GM18858 (cell line): ENCODE data around the gene SLCO3A1.

Experiments used
- ATAC-seq: cut with Tn5 transposase; IDR thresholded peaks from one replicate; pipeline ENCODE4 v1.9.1; 2021; ENCODE audit not compliant: unreplicated experiment

SLCO3A1 gene

DNA sequence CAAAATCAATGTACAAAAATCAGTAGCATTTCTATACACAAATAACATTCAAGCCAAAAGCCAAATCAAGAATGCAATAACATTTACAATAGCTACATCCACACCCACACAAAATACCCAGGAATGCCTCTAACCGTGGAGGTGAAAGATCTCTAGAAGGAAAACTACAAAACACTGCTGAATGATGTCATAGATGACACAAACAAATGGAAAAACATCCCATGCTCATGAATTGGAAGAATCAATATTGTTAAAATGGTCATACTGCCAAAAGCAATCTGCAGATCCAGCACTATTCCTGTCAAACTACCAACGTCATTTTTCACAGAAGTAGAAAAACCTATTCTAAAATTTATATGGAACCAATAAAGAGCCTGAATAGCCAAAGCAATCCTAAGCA lies 143.7 kb downstream of the SLCO3A1 start:
- ATAC-seq: no peak

- ATAC-seq: no peak
Measured at GRCh38 chr15:92000709-92001108, 147.2 kb downstream of the SLCO3A1 start.

GRCh38 chr15:92001307-92001706 lies 147.8 kb downstream of the SLCO3A1 start:
- no peak for ATAC-seq

DNA sequence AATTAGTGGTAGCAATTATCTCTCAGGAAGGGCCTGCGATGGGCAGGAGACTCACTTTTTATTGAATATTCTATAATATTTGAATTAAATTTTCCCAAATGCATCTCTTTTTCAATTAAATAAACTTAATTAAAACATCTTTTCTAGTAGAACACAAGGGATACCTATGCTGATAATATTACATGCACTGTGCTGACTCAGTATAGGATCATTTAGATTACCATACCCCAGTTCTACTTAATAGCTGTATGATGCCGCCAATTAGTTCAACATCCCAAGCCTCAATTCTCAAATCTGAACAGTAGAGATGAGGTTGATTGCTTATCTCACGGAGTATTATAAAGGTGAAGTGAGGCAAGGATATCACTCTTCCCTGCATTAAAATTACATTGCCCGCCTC lies 149.2 kb downstream of the SLCO3A1 start:
- no peak for ATAC-seq

GRCh38 chr15:92003515-92004067 lies 150.1 kb downstream of the SLCO3A1 start:
- no peak for ATAC-seq

- ATAC-seq: no peak
Measured at GRCh38 chr15:92005154-92005553, 151.6 kb downstream of the SLCO3A1 start.

DNA sequence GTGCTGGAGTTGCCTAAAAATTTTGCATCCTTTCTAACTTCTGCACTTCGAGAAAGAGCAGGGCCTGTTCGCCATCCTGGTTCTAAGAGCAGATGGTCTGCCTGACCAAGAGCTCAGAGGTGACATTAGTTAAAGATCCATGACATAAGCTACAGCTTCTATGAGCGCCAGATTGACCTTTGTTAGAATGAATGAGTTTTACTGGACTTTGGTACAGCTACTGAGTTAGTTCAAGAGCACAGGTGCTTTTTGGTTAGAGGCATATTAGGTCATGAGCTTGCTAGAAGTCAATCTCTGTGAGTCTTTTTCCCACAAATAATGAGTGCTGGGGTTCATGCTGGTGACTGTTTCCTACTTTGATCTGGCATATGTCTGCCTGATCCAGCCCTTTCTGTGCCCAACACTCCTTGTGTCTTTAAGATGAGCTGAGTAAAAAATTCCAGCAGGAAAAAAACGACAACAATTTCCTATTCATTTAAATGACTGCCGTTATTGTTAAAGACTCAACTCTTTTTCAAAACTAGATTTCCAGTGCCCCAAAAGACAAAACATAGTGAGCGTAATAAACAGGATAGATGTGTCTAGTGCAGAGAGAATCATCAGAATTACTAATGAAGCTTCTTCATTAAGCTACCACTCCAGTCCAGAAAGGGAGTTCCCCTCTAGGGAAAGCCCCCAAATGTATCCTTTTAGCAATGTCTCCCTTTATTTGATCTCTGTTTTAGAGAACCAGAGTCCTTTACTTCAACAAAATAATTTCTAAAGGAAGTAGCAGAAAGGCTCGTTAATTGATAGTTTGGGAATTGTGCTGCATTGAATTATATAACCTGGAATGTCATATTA lies 152.9 kb downstream of the SLCO3A1 start:
- ATAC-seq: no peak

- no peak for ATAC-seq
Measured at GRCh38 chr15:92009162-92009561, 155.7 kb downstream of the SLCO3A1 start.

GRCh38 chr15:92011611-92012367 lies 158.3 kb downstream of the SLCO3A1 start:
- no peak for ATAC-seq

DNA sequence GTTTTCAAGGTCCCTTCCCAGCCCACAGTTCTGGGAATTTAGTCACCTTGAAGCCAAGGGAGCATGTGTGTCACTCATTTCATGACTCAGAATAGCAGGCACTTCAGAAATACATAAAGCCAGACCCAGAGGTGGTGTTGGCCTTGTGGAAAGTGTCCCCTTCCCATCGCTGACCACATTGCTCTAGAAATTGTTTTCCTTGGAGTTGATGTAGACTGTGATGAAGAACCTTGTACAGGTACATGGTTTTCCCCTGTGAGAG lies 158.8 kb downstream of the SLCO3A1 start:
- ATAC-seq: no peak

GRCh38 chr15:92012881-92013280 lies 159.4 kb downstream of the SLCO3A1 start:
- no peak for ATAC-seq

DNA sequence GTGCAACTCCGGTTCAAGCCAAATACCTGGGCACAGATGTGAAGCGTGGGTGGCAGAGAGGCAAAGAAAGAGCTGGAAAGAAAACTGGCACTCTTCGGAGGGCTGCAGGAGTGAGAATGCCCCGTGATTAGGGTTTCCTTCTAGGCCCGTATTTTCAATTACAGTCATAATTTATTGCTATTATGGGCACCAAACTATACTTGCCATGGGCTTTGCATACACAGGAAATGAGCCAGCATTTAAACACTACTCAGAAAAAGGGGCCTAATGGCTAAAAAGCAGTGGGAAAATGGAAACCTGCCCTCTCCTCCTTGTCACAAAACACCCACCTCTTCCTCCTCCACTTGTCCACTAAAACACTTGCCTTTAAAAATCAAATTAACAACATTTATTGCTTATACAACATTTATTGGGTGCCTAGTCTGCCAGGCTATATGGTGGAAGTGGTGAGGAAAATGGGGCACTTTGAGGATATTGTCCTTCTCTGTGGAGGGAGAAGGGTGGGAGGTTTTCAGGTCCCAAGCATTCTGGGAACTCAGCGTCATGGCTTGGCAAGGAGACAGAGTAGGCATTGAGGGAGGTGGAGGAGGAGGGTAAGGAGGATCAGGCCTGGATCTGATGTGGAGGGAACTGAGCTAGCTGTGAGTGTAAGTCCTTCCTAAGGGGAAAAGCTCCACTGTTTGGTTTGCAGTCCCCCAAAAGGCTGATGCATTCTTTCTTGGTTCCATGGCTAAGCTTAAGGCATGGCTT lies 160.9 kb downstream of the SLCO3A1 start:
- no peak for ATAC-seq

DNA sequence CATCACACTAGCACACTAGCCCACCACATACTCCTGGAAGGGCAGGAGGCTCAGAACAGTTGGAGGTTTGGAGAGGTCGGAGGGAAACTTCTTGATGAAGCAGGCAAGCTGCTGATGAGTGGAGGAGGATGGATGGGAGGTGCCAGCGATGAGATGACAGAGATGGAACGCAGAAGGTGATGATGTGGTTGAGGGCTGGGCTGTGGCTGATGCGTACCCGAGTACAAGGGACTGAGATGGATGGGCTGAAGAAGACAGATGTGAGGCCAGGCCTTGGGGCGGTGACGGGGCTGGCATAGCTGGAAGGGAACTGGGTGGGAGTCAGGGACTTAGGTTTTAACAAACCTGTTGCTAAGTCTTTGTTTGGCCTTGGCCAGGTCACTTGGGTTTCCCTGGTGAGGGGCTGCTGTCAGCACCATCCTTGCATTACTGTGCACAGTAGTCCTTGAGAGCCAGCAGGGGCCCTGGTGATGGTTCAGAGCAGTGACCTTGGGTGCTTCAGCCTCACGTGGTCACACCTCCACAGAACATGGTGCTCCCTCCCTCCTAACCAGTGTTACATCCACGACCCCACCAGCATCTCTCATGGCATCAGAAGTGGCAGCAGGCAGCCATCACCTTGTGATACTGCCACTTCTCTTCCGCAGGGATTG lies 164.5 kb downstream of the SLCO3A1 start:
- ATAC-seq: no peak

GRCh38 chr15:92018535-92019239 lies 165.2 kb downstream of the SLCO3A1 start:
- no peak for ATAC-seq

DNA sequence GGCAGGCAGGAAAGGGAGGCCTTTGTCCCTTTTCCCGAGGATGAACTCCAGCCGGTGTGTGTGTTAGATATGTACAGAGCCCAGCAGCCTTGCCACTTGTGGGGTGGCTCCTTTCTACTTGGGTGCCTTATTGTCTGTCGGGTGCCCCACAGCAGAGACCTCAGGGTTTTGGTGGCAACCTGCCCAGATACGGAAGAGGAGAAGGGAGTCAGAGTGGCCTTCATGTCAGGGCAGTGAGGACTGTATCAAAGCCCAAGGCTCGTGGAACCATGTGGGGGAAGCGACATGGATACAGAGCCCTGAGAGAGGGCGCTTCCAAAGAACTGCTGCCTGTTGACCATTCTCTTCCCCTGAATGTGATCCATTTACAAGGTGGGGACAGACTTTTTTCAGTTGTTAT lies 166.2 kb downstream of the SLCO3A1 start:
- no peak for ATAC-seq

- no peak for ATAC-seq
Measured at GRCh38 chr15:92020207-92020606, 166.7 kb downstream of the SLCO3A1 start.

DNA sequence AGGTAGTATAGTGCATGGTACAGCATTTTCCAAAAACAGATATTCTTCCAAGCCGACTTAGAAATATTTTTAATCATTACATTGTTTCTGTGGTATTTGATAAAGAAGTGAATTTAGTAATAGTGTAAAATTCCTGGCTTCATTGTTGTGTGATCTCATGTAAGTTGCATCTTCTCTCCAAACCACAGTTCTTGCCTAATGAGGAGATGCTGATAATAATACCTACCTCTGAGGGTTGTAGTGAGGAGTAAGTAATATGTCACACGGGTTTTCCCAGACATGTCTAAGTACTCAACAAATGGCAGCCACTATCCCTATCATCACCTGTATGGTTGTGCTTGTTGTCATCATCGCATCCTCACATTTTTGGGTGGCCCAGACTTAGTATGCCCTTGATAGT lies 167.3 kb downstream of the SLCO3A1 start:
- no peak for ATAC-seq

- ATAC-seq: no peak
Measured at GRCh38 chr15:92021792-92022191, 168.3 kb downstream of the SLCO3A1 start.

DNA sequence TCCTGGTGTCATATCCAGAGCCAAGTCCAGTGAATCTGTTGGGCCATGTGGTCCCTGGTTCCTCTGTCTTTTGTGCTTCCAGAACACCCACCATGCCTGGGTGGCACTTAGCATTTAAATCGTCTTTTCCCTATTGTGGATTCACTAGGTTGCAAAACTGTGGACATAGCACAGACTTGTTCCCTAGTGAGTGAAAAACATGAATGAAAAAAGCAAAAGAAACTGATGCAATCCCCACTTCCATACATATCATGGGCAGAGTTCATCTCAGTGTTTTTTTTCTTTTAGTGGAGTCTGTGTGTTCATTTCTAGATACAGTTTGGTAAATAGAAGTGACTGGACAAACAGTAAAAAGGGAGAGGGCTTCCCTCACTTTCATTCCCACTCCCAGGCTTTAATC lies 170.5 kb downstream of the SLCO3A1 start:
- no peak for ATAC-seq

DNA sequence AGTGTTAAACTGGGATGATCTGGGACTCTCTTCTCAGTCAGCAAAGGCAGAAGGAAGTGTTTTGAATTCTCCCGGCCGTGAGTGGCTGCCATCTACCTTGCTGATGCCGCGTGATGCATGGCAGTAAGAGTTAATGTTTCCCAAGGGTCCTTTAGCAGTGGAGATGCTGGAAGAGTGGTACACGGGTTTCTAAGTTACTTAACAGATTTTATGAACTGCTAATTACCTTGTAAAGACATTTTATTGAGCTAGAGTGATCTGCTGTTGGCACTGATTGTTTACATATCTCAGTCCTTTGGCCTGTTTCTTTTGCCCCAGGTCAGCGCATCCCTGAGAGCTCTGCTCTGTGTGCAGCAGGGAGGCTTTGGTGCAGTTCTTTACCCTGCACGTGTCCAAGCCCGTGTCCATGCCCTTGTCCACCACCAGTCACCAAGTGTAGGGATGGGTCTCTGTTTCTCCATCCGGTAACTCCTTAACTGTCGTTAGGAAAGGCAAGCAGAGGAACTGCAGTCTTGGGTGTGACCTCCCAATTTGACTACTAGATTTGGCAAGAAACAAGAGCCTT lies 172.3 kb downstream of the SLCO3A1 start:
- ATAC-seq: no peak
